HG03066 (cell line): Measurements from ENCODE around the gene KIAA1958.
A peak's percentile ranks its signal among the peaks of the same experiment; 100 is the strongest.
"Not testable (repeated sequence)": the region's sequence is repeated elsewhere in the genome, so short reads cannot be mapped to it uniquely, and the experiment has no call there.

Experiments used
- ATAC-seq: cut with Tn5 transposase; IDR thresholded peaks from one replicate; pipeline ENCODE4 v1.9.1; 2021; ENCODE audit warnings: low read depth; ENCODE audit not compliant: unreplicated experiment

The KIAA1958 gene

DNA sequence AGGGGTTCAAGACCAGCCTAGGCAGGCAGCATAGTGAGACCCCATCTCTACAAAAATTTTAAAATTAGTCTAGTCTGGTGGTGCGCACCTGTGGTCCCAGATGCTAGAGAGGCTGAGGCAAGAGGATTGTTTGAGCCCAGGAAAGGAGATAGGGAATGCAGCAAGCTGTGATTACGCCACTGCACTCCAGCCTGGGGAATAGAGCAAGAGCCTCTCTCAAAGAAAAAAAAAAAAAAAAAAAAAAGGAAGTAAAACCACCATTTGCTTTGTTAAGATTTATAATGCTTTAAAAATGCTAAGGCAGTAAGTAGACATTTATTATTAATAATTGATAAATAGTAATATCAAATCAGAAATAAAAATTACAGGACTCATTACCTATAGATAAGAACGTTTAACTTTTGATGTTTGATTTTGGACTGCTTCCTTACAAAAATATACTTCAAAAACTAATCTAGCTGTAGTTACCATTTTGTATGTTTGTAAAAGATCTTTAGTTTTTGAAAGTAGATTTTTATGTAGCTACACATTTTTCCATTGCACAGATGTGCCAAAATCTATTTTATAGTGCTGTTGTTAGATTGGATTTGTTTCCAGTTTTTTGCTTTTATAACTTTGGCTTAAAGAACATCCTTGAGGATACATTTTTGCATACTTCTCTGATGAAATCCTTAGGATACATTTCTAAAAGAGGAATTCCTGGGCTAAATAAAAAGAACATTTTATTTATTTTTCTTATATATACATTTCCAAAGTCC, 144.9 kb downstream of the KIAA1958 start:
- no peak for ATAC-seq

GRCh38 chr9:112640311-112640710, 153.7 kb downstream of the KIAA1958 start:
- ATAC-seq: no peak

DNA sequence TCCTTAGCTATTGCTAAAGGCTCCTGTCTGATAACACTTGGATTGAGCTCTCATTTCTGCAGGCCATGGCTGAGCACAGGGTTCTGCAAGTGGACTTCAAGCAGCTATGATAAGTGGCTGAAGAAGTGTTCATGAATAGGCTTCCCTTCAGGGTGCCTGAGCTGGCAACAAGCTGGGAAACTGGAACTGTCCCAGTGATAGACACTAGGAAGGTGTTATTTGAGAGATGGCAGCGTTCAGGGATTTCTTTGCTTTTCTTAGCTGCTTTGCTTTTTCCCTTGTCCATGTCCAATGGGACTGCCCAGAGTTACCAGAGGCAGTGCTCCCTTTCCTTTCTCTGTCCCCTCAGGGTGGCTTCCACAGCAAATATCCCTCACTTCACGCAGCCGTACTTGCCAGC, 155.5 kb downstream of the KIAA1958 start:
- ATAC-seq: no peak

DNA sequence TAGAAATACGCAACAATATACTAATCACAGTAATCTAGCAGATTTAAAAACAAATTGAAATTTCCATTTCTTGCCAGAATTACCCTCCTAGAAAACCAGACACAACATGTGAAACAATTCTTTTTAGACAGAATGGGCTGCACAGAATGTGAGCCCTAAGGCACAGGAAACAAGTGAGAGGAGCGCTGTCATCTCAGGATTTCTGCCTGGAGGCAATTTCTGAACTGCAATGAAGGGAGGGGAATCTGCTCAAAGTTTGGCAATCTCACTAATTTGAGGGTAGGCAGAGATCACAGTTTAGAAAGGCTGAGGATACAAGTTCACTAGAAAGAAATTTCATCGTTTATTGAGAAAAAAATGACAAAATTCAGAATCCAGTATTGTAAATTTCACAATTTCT, 161.0 kb downstream of the KIAA1958 start:
- ATAC-seq: no peak

DNA sequence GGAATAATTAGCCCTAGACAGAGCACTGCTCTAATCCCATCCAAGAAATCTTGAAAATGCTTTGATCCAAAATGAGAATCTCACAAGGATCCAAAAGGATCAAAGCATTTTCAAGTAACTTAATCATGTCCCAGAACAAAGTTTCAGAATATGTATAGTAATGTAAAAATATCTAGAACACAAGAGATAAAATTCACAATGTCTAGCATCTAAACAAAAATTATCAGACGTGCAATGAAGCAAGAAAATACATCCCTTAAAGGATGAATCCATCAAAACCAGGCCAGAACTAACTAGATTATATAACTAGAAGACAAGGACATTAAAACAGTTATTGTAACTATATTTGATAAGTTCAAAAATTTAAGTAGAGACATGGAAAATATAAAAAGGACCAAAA, 162.0 kb downstream of the KIAA1958 start:
- no peak for ATAC-seq

DNA sequence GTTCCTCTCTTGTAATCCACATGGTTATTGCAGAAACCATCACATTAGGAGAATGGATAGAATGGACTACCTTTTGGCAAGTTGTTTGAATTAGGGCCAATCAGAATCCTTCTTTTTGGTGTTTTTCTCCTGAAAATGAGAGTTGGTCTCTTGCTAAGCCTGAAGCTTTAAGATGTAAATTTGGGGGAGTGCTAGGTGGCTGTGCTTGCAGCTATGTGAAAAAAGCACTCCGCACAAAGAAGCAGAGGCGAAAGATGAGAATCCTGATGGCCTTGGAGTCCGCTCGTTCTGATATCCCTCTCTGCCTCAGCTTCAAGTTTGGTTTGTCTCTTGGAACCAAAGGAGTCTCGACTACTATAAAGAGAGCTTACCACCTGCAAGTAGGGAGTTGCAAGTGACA, 167.7 kb downstream of the KIAA1958 start:
- ATAC-seq: no peak

DNA sequence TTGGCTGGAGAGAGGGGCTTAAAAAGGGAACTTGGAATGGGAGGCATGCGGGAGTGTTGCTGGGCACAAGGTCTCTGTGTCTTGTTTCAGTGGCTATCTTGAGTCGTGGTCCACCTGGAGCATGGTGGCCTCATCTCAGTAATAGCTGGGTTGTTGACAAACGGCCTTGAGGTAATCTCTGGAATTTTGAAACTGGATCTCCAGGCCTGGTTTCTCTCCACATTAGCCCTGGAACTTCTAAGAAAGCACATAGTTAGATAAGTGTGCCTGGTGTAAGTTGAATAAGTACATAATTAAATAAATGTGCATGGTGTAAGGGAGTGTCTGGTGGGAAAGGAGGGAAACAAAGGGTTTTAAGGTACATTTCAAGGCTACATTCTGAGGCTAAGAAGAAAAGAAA, 169.0 kb downstream of the KIAA1958 start:
- ATAC-seq: no peak

GRCh38 chr9:112659906-112660305, 173.3 kb downstream of the KIAA1958 start:
- ATAC-seq: no peak

- ATAC-seq: no peak
Measured at GRCh38 chr9:112663681-112664080, 177.1 kb downstream of the KIAA1958 start.

GRCh38 chr9:112664531-112664930, 177.9 kb downstream of the KIAA1958 start:
- no peak for ATAC-seq

- ATAC-seq: no peak
Measured at GRCh38 chr9:112665347-112665746, 178.7 kb downstream of the KIAA1958 start.

DNA sequence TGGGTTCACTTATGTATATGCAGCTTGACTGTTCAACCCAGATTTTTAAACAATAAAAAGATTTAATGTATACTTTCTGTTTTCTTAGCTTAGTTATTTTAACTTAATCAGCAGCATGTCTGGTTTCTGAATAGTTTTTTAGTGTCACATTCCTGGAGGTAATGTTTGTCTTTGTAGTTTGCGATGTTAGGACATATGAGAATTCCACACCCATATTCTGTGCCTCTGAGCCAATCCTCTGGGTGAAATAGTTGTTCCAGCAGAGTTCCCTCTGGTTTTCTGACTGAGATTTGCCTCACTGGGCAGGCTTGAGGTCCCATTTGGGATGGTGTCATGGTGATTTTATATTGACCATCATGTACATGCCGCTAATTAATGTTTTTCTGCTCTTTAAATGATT, 182.7 kb downstream of the KIAA1958 start:
- ATAC-seq: no peak

DNA sequence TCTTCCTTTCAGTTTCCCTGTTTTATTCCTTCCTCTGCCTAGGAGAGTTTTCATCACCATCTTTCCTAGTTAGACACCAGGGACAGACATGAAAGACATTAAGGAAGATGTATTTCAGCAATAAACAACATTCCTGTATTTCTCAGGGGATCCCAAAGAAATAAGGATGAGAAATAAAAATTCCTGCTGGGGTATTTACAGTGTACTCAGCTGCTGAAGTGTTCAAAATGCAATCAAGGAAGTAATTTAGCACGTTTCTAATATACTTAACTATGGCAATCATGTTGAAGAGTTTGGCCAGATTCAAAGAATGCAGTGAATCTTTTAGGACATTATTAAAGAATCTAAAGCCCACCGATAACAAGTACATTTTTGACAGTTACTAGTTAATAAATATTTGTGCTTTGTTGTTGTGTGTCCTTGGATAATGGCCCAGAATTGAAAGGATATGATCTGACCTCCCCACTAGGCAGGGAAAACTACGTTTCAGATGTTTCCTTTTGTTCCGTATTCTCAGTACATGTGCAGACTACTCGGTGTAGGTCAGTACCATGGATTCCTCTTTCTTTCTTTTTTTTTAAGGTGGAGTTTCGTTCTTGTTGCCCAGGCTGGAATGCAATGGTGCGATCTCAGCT, 184.5 kb downstream of the KIAA1958 start:
- no peak for ATAC-seq

- not testable (repeated sequence) for ATAC-seq
Measured at GRCh38 chr9:112673221-112673620, 186.6 kb downstream of the KIAA1958 start.

DNA sequence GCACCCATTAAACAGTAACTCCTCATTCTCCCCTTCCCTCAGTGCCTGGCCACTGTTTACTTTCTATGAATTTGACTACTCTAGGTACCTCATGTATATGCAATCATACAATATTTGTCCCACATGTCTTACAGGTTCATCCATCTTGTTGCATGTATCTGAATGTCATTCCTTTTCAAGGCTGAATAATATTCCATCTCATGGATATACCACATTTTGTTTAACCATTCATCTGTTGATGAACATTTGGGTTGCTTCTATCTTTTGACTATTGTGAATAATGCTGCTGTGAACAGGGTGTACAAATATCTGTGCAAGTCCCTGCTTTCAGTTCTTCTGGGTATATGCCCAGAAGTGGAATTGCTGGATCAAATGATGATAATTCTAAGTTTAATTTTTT, 190.4 kb downstream of the KIAA1958 start:
- no peak for ATAC-seq

DNA sequence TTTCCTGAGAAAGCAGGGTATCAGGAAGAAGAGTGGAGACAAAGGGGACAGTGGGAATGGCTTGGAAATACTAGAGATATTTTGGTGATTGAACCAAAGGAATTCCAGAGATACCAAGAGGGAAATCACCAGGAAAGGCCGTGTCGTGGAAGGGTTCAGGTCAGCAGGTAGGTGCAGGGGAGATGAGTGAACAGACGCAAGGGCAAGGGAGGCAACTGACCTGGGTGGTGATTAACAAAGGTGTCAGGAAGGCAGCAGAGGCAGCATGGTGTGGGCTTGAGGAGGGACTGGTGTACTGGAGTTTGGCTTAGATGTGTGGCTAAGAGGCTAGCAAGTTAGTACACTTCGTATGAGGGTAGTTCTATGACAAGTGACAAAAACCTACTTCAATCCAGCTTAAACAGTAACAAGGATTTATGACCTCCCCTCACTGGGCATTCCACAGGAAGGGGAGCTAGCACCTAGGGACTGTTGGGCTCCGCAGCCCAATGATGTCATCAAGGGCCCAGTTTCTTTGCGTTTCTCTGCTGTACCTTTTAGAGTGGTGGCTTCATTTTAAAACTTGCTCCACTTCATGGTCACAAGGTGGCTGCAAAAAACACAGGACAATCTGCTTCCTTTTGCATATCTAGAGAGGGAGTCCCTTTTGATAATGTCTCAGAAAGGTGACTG, 194.2 kb downstream of the KIAA1958 start:
- no peak for ATAC-seq

GRCh38 chr9:112689161-112689740, 202.6 kb downstream of the KIAA1958 start:
- no peak for ATAC-seq

DNA sequence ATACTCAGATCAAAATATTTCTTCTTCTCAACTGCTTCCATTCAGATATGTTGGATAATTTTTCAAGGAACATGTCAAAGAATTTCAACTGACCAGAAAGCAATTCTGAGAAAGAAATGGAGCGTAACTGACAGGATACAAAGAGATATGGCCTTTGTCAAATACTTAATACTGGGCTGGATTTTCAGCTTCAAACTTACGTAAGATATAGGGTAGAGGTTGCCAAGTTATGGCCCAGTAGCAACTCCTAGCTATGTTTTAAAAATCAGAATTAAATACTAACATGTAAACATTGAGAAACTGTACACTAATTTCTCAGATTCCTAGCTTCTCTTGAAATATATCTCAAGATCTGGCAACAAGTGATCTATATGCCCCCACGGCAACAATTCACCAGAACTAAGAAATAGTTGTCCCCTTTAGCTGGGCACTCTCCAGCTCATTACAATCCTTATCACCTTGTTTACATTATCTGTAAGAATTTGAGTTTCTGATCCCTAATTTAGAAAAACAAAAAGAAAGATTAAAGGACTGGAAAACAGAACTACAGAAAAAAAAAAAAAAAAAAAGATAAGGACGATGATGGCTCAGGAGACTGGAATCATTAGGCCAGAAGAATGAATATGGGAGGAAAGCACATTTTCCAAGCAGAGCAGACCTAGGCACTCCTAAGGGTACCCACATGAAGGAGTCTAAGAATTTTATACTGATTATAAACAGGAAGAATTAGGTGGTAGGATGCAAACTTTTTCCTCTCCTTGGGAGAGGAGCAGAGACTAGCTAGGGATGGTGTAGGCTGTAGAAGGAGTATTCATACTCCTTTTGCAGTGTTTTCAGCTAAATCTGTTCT, 208.3 kb downstream of the KIAA1958 start:
- no peak for ATAC-seq

DNA sequence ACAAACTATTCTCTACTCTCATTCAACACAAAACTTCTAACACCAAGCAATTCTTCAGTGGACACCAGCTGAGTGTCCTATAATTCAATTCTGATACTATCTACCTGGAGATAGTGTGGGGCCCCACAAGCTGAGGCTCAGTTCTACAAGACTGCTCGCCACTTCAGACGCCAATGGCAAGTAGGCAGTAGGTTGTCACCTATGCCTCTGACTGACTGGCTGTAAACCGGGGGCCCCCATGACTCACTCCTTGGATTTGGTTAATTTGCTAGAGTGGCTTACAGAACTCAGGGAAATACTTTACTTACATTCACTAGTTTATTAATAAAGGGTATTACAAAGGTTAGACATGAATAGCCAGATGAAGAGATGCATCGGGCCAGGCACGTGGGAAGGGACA, 209.8 kb downstream of the KIAA1958 start:
- ATAC-seq: no peak

GRCh38 chr9:112699230-112699629, 212.6 kb downstream of the KIAA1958 start:
- ATAC-seq: peak; percentile 75

- no peak for ATAC-seq
Measured at GRCh38 chr9:112700085-112700484, 213.5 kb downstream of the KIAA1958 start.
